ENCODE measurements around the gene FUCA2. TPM values are rescaled to one million over a fixed set of nuclear protein-coding genes. Genes with fewer than 3 reads are reported as not detected.

The FUCA2 gene
- total and polyA plus RNA-seq, 7 donors: 14.9 to 51.4 (median 22.7) TPM

DNA sequence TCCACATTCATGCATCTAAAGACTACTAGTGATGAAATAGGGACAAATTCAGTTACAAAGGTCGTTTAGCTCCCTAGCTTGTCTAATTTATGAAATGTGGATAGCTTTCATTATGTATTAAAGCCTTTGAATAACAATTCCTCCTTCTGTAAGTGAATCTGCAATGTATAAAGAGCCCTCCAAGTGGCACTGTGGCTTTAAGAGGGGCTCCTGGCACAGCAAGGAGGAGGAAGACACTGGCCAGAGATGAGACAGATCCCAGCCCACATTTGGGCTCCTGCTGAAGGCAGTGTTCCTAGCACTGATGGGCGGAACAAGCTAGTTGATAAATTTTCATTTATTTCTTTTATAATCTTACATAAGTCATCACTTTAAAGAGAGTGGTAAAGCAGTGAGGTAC lies 17.6 kb upstream of the FUCA2 start:
- intact Hi-C loops (cut with DNase I): no loop called here
- no peaks in the 10 kb centered on the region for H3K27me3 ChIP-seq
- no peak overlapping the region for H3K27ac ChIP-seq
- TF ChIP-seq POLR2A (IDR thresholded peaks at IDR 0.05): no peak
- no peak for TF ChIP-seq POLR2AphosphoS5 (IDR thresholded peaks at IDR 0.05)
- no peak for TF ChIP-seq EP300 (IDR thresholded peaks at IDR 0.05)
- no peaks in the 10 kb centered on the region for H3K36me3 ChIP-seq
- H3K9me3 ChIP-seq: no peaks in the 10 kb centered on the region
- WGBS, 2 donors: 61 to 69% methylated on average over 2 of the region's 2 CpGs
- H3K4me1 ChIP-seq: peaks cover 0 to 8% (median 0%) of the 10 kb centered on the region in 4 donors
- H3K4me3 ChIP-seq: no peak overlapping the region
- DNase-seq: no peak

DNA sequence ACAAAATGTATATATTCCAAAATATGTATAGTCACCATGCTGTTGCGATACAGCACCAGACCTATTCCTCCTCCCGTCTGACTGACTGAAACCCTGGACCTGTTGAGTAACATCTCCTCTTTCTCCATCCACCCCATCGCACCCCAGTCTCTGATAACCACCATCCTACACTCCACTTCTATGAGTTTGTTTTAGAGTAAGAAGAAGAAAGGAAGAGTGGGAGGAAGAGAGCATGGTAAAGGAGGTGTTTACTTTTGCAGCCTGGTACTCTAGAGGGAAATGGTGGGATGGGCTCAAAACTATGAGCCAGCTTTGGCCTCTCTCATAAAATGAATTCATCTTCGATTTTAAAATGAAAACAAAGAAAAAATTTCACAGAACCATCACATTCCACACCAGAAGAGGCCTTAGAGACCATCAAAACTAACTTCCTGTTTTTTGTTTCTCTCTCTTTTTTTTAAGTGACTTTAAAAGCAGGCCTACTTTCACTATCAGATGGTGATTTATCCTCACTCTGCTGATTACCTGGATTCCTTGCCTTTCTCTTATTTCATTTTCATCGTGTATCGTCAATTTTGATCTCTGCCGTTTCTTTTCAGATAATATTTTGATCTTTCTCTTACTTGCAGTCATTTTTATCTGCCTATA lies 16.8 kb upstream of the FUCA2 start:
- no peak for DNase-seq
- Histone ChIP-seq H3K4me3 (no peak overlapping the region), H3K27me3 (no peaks in the 10 kb centered on the region), H3K4me1 (peaks cover 0 to 8% (median 0%) of the 10 kb centered on the region in 4 donors), H3K9me3 (no peaks in the 10 kb centered on the region), H3K36me3 (no peaks in the 10 kb centered on the region), H3K27ac (no peak overlapping the region)
- TF ChIP-seq POLR2AphosphoS5 (IDR thresholded peaks at IDR 0.05) (no peak), EP300 (IDR thresholded peaks at IDR 0.05) (no peak), POLR2A (IDR thresholded peaks at IDR 0.05) (no peak)
- TF ChIP-seq, protein P1, sequence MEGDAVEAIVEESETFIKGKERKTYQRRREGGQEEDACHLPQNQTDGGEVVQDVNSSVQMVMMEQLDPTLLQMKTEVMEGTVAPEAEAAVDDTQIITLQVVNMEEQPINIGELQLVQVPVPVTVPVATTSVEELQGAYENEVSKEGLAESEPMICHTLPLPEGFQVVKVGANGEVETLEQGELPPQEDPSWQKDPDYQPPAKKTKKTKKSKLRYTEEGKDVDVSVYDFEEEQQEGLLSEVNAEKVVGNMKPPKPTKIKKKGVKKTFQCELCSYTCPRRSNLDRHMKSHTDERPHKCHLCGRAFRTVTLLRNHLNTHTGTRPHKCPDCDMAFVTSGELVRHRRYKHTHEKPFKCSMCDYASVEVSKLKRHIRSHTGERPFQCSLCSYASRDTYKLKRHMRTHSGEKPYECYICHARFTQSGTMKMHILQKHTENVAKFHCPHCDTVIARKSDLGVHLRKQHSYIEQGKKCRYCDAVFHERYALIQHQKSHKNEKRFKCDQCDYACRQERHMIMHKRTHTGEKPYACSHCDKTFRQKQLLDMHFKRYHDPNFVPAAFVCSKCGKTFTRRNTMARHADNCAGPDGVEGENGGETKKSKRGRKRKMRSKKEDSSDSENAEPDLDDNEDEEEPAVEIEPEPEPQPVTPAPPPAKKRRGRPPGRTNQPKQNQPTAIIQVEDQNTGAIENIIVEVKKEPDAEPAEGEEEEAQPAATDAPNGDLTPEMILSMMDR (IDR thresholded peaks at IDR 0.05): no peak
- 72 to 83% methylated on average over 7 of the region's 7 CpGs for WGBS, 2 donors
- intact Hi-C loops (cut with DNase I): no loop called here

DNA sequence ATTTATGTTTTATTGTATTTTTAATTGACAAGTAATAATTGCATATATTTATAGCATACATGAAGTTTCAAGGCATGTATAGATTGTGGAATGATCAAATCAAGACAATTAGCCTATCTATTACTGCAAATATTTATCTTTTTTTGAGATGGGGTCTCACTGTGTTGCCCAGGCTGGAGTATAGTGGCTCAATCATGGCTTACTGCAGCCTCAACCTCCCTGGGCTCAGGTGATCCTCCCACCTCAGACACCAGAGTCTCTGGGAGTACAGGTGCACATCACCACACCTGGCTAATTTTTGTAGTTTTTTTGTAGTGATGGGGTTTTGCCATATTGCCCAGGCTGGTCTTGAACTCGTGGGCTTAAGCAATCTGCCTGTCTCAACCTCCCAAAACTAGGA lies 16.2 kb upstream of the FUCA2 start:
- 90 to 92% methylated on average over 1 of the region's 1 CpG for WGBS, 2 donors

GRCh38 chr6:143525356-143525755 lies 13.8 kb upstream of the FUCA2 start:
- Histone ChIP-seq H3K4me3 (no peak overlapping the region), H3K27ac (no peak overlapping the region), H3K27me3 (no peaks in the 10 kb centered on the region), H3K9me3 (no peaks in the 10 kb centered on the region), H3K36me3 (no peaks in the 10 kb centered on the region), H3K4me1 (peaks cover 0 to 8% (median 0%) of the 10 kb centered on the region in 4 donors)
- DNase-seq: no peak
- WGBS, 2 donors: 87 to 91% methylated on average over 1 of the region's 1 CpG
- intact Hi-C loops (cut with DNase I): no loop called here
- TF ChIP-seq, protein P1 (IDR thresholded peaks at IDR 0.05): no peak
- no peak for TF ChIP-seq EP300 (IDR thresholded peaks at IDR 0.05)
- no peak for TF ChIP-seq POLR2A (IDR thresholded peaks at IDR 0.05)
- TF ChIP-seq POLR2AphosphoS5 (IDR thresholded peaks at IDR 0.05): no peak

More for the DNA sequence above, 16.2 kb upstream of the FUCA2 start:
- Histone ChIP-seq H3K4me1 (peaks cover 0 to 8% (median 0%) of the 10 kb centered on the region in 4 donors), H3K9me3 (no peaks in the 10 kb centered on the region), H3K4me3 (no peak overlapping the region), H3K27me3 (no peaks in the 10 kb centered on the region), H3K27ac (no peak overlapping the region), H3K36me3 (no peaks in the 10 kb centered on the region)
- no peak for DNase-seq
- intact Hi-C loops (cut with DNase I): no loop called here
- TF ChIP-seq POLR2A (IDR thresholded peaks at IDR 0.05) (no peak), EP300 (IDR thresholded peaks at IDR 0.05) (no peak), POLR2AphosphoS5 (IDR thresholded peaks at IDR 0.05) (no peak)
- TF ChIP-seq, protein P1 (IDR thresholded peaks at IDR 0.05): no peak

DNA sequence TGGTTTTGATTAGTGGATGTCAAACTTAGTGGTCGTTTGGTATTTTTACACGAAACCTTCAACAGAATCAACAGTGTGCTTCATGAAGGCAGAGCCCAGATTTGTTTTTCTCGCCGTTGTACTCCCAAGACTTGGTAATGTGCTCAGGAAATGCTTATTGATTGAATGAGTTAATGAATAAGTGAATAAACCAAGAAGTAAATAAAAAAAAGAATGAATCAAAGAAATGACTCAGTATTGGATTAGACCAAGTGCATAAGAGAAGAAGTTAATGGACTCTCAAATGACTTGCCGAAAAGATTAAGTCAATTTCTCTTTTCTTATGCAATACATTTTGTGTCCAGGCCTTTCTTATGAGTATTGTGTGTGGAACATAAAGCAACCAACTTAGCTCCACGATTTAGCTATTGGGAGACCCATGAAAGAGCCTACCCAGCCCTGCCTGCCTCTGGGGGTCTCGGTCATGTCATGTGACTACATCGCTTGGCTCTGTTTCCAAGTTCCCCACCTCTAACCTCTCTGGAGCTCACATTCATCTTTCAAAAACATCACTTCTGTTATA lies 10.6 kb upstream of the FUCA2 start:
- intact Hi-C loops (cut with DNase I): no loop called here
- Histone ChIP-seq H3K4me1 (no peaks in the 10 kb centered on the region), H3K27ac (no peak overlapping the region), H3K9me3 (no peaks in the 10 kb centered on the region), H3K27me3 (no peaks in the 10 kb centered on the region), H3K4me3 (no peak overlapping the region), H3K36me3 (no peaks in the 10 kb centered on the region)
- no peak for DNase-seq
- TF ChIP-seq POLR2AphosphoS5 (IDR thresholded peaks at IDR 0.05) (no peak), EP300 (IDR thresholded peaks at IDR 0.05) (no peak), POLR2A (IDR thresholded peaks at IDR 0.05) (no peak)
- TF ChIP-seq, protein P1 (IDR thresholded peaks at IDR 0.05): no peak
- 92 to 95% methylated on average over 8 of the region's 8 CpGs for WGBS, 2 donors
